Psoas muscle (tissue), 8 donors: ENCODE measurements around the gene TOR2A. TPM values are rescaled to one million over a fixed set of nuclear protein-coding genes. Genes with fewer than 3 reads are reported as not detected.

ENCODE experiments used
- ATAC-seq, 4 donors: fragments of 200-7000 bp; cut with Tn5 transposase; one replicate each; pipeline ENCODE4 v1.9.1; 2020; ENCODE audit warnings: moderate library complexity in 3 of 4, mild to moderate bottlenecking in 2 of 4
- DNase-seq, 2 donors: peaks; one replicate each; pipeline ENCODE4 v3.0.0-alpha.2; 2020
- H3K27ac ChIP-seq: fragments of 200-600 bp; one replicate; pipeline ENCODE4 v1.8.0; 2022
- H3K27me3 ChIP-seq, 3 donors: fragments of 200-600 bp in 1 of 3; one replicate each; pipeline versions ENCODE4 v1.6.1 to v1.8.0; 2013 to 2022; ENCODE audit warnings: low read length in 2 of 3, mild to moderate bottlenecking in 2 of 3, moderate library complexity in 1 of 3; ENCODE audit not compliant: insufficient read depth in 3 of 3
- H3K36me3 ChIP-seq, 2 donors: fragments of 200-600 bp in 1 of 2; one replicate each; pipeline versions ENCODE4 v1.6.1 to v1.8.0; 2013 to 2022; ENCODE audit warnings: low read depth in 1 of 2, mild to moderate bottlenecking in 1 of 2, moderate library complexity in 1 of 2; ENCODE audit not compliant: insufficient read depth in 1 of 2
- H3K4me1 ChIP-seq: fragments of 200-600 bp; one replicate; pipeline ENCODE4 v1.8.0; 2022
- H3K4me3 ChIP-seq: fragments of 200-600 bp; one replicate; pipeline ENCODE4 v1.8.0; 2022; ENCODE audit warnings: mild to moderate bottlenecking
- H3K9me3 ChIP-seq: fragments of 200-600 bp; one replicate; pipeline ENCODE4 v1.8.0; 2022
- CTCF ChIP-seq: fragments of 200-600 bp; IDR thresholded peaks from one replicate; pipeline ENCODE4 v1.8.0; 2022; ENCODE audit warnings: antibody characterized with exemption
- WGBS, 3 donors: extraction: QIAGEN DNeasy Blood & Tissue Kit; methylation state at CpG; one replicate each; pipeline versions ENCODE4 v1.1.6 to v1.1.7; 2013; 5-methylcytosine and 5-hydroxymethylcytosine counted together
- intact Hi-C, 2 donors: fragments of 100-400 bp; cut with DNase I; formaldehyde crosslinking; loops; one replicate each; pipeline versions ENCODE4 v1.11.0 to v1.14.2; 2022
- polyA plus RNA-seq, 3 donors: library from polyadenylated mRNA; stranded (reverse); fragments of 200-250 nt; gene quantifications; one replicate each; pipeline ENCODE4 v1.2.3, GENCODE V29; 2013
- total RNA-seq, 4 donors: library from RNA; stranded (reverse); fragmentation: NEBNext Ultra II Directional in 2 of 4; extraction: Animal tissue kit (Norgen Biotek cat#: 25700) in 2 of 4; gene quantifications; one replicate each; pipeline versions ENCODE4 v1.2.1 to v1.2.4, GENCODE V29; 2021 to 2023
- donor health status: healthy with polysubstance abuse.
- donor health status: DM: no; HTN: no; CAD: no; lungs with moderate emphysema.
- donor health status: Bipolar disorder and iron deficiency.
- donor health status: healthy.
- donor health status: DM: yes; HTN: yes; CAD: no.
- donor health status: DM: no; HTN: no; CAD: no.
- donor health status: DM: no; HTN: no; CAD: no.
- donor health status: DM: yes; HTN: yes; CAD: no.

Gene TOR2A
- total and polyA plus RNA-seq, 7 donors: 2.8 to 6.9 (median 4.6) TPM

GRCh38 chr9:127771570-127772189 lies 36.6 kb upstream of the TOR2A start:
- peak overlapping the region; percentile 73 for H3K4me3 ChIP-seq
- 5 to 8% (median 6%) methylated on average over 12 to 19 of the region's 19 CpGs for WGBS, 3 donors

GRCh38 chr9:127770905-127771569 lies 35.9 kb upstream of the TOR2A start:
- peak; percentile 97 to 98 (median 98) for ATAC-seq
- no peaks in the 10 kb centered on the region for H3K36me3 ChIP-seq
- peak overlapping the region; percentile 55 for H3K27ac ChIP-seq
- H3K27me3 ChIP-seq: no peaks in the 10 kb centered on the region
- intact Hi-C loops: no loop called here
- peak overlapping the region; percentile 73 for H3K4me3 ChIP-seq
- TF ChIP-seq CTCF: no peak
- peak; percentile 98 to 99 for DNase-seq
- peaks cover 6% of the 10 kb centered on the region for H3K4me1 ChIP-seq
- H3K9me3 ChIP-seq: no peaks in the 10 kb centered on the region
- WGBS, 3 donors: 1 to 4% (median 2%) methylated on average over 38 to 43 of the region's 43 CpGs

More at GRCh38 chr9:127771570-127772189, 36.6 kb upstream of the TOR2A start:
- Histone ChIP-seq H3K9me3 (no peaks in the 10 kb centered on the region), H3K36me3 (no peaks in the 10 kb centered on the region), H3K4me1 (peaks cover 6% of the 10 kb centered on the region), H3K27ac (peak overlapping the region; percentile 55), H3K27me3 (no peaks in the 10 kb centered on the region)
- intact Hi-C loops: no loop called here
- ATAC-seq (no peak), DNase-seq (no peak)
- no peak for TF ChIP-seq CTCF

- Histone ChIP-seq H3K36me3 (no peaks in the 10 kb centered on the region), H3K27me3 (no peaks in the 10 kb centered on the region), H3K9me3 (no peaks in the 10 kb centered on the region), H3K4me3 (peak overlapping the region; percentile 73), H3K27ac (peak overlapping the region; percentile 55), H3K4me1 (peaks cover 6% of the 10 kb centered on the region)
- intact Hi-C loops: no loop called here
- whole genome bisulfite sequencing, 3 donors: 39 to 41% (median 41%) methylated on average over 3 of the region's 3 CpGs
- DNase-seq (no peak), ATAC-seq (no peak)
- TF ChIP-seq CTCF: no peak
Observed at GRCh38 chr9:127770583-127770904, 35.5 kb upstream of the TOR2A start.

- no peaks in the 10 kb centered on the region for H3K9me3 ChIP-seq
- DNase-seq: no peak
- peak overlapping the region; percentile 55 for H3K27ac ChIP-seq
- no peaks in the 10 kb centered on the region for H3K36me3 ChIP-seq
- ATAC-seq: no peak
- WGBS, 3 donors: 68 to 79% (median 69%) methylated on average over 3 to 4 of the region's 4 CpGs
- intact Hi-C loops: no loop called here
- peak overlapping the region; percentile 73 for H3K4me3 ChIP-seq
- no peak for TF ChIP-seq CTCF
- H3K27me3 ChIP-seq: no peaks in the 10 kb centered on the region
- H3K4me1 ChIP-seq: peaks cover 6% of the 10 kb centered on the region
Observed at GRCh38 chr9:127769929-127770582, 35.0 kb upstream of the TOR2A start.
